Duodenal mucosa (tissue), 2 donors: ENCODE data around the gene RAPGEF2.
"Not testable (repeated sequence)": the region's sequence is repeated elsewhere in the genome, so short reads cannot be mapped to it uniquely, and the experiment has no call there.

Experiments
- H3K27ac ChIP-seq: one replicate; pipeline ENCODE4 v1.7.0; 2013; ENCODE audit warnings: low read depth, low read length
- H3K27me3 ChIP-seq, 2 donors: one replicate each; pipeline ENCODE4 v1.7.0; 2013; ENCODE audit warnings: low read length in 2 of 2, control low read depth in 1 of 2; ENCODE audit not compliant: insufficient read depth in 2 of 2, control insufficient read depth in 1 of 2
- H3K36me3 ChIP-seq, 2 donors: one replicate each; pipeline ENCODE4 v1.7.0; 2013; ENCODE audit warnings: low read length in 2 of 2, control low read depth in 1 of 2; ENCODE audit not compliant: insufficient read depth in 2 of 2, control insufficient read depth in 1 of 2
- H3K4me1 ChIP-seq, 2 donors: one replicate each; pipeline ENCODE4 v1.7.0; 2013; ENCODE audit warnings: low read length in 2 of 2, control low read depth in 1 of 2; ENCODE audit not compliant: insufficient read depth in 2 of 2, control insufficient read depth in 1 of 2
- H3K4me3 ChIP-seq, 2 donors: one replicate each; pipeline ENCODE4 v1.7.0; 2013; ENCODE audit warnings: low read length in 2 of 2, low read depth in 1 of 2
- H3K9ac ChIP-seq, 2 donors: one replicate each; pipeline ENCODE4 v1.7.0; 2013; ENCODE audit warnings: low read length in 2 of 2, low read depth in 1 of 2
- H3K9me3 ChIP-seq, 2 donors: one replicate each; pipeline ENCODE4 v1.7.0; 2013; ENCODE audit warnings: low read length in 2 of 2, control low read depth in 1 of 2; ENCODE audit not compliant: control insufficient read depth in 1 of 2

Gene RAPGEF2

DNA sequence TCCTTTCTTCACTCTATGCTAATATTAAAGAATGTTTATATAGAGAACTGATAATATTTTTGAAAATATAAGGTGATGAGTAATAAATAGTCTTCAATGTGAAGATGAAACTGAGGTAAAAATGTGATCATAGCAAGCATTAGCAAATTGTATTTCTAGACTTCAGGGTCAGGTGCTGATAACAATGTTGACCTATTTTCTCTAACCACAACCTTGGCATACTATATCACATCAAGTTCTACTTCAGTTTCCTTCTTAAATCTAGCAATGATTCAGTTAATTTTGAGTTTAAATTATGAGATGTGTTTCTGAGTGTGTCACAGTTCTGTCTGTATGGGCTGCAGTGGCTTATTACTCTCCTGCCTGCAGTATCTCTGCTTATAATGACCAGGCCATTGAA lies 209.4 kb downstream of the RAPGEF2 start:
- H3K27ac ChIP-seq = no peak overlapping the region
- peaks cover 0 to 10% of the 10 kb centered on the region in 2 donors for H3K4me1 ChIP-seq
- no peaks in the 10 kb centered on the region for H3K27me3 ChIP-seq

DNA sequence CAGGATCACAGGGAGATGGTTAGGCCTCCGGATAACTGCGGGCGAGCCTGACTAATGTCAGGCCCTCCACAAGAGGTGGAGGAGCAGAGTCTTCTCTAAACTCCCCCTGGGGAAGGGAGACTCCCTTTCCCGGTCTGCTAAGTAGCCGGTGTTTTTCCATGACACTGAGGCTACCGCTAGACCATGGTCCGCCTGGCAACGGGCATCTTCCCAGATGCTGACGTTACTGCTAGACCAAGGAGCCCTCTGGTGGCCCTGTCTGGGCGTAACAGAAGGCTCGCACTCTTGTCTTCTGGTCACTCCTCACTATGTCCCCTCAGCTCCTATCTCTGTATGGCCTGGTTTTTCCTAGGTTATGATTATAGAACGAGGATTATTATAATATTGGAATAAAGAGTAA lies 213.0 kb downstream of the RAPGEF2 start:
- not testable (repeated sequence) for H3K27ac ChIP-seq, H3K27me3 ChIP-seq, H3K9me3 ChIP-seq, H3K4me3 ChIP-seq, H3K36me3 ChIP-seq, H3K9ac ChIP-seq, H3K4me1 ChIP-seq

More for the DNA sequence above, 209.4 kb downstream of the RAPGEF2 start:
- Histone ChIP-seq H3K9me3 (no peaks in the 10 kb centered on the region), H3K9ac (no peak overlapping the region), H3K4me3 (no peak overlapping the region), H3K36me3 (peaks cover 0 to 4% of the 10 kb centered on the region in 2 donors)

DNA sequence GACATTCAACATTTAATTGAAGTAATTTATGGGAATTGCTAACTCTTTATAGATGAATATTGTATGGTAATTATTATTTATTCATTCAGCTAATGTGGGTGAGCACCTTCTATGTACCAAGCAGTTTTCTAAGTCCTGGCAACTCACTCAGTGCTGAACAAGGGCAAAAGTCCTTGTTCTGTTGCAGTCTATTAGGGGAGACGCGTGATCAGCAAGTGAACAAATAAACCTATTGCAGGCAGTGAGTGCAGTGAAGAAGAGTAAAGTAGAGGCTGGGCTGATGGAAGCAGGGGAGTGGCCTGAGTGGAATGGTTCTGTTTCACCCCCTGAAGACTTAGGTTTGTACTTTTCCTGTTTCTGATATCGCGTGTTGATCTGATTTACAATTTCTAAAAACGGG lies 214.3 kb downstream of the RAPGEF2 start:
- no peak overlapping the region for H3K4me3 ChIP-seq
- H3K4me1 ChIP-seq = no peaks in the 10 kb centered on the region
- H3K36me3 ChIP-seq = peaks cover 0 to 6% of the 10 kb centered on the region in 2 donors
- no peaks in the 10 kb centered on the region for H3K9me3 ChIP-seq
- H3K9ac ChIP-seq = no peak overlapping the region
- H3K27me3 ChIP-seq = no peaks in the 10 kb centered on the region
- H3K27ac ChIP-seq = no peak overlapping the region

DNA sequence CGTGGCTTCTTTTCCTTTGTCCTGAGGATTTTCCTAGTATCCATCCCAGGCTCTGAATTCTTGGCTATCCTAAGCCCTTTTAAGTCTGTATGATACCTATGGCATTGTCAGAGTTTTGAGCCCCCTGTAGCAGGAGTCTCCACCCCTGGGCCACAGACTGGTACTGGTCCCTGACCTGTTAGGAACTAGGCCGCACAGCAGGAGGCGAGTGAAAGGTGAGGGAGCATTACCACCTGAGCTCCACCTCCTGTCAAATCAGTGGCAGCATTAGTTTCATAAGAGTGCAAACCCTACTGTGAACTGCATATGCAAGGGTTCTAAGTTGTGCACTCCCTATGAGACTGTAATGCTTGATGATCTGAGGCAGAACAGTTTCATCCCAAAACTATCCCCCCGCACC lies 216.1 kb downstream of the RAPGEF2 start:
- Histone ChIP-seq H3K4me3 (no peak overlapping the region), H3K27me3 (no peaks in the 10 kb centered on the region), H3K9me3 (no peaks in the 10 kb centered on the region), H3K27ac (no peak overlapping the region), H3K9ac (no peak overlapping the region), H3K4me1 (no peaks in the 10 kb centered on the region), H3K36me3 (peaks cover 0 to 13% of the 10 kb centered on the region in 2 donors)

DNA sequence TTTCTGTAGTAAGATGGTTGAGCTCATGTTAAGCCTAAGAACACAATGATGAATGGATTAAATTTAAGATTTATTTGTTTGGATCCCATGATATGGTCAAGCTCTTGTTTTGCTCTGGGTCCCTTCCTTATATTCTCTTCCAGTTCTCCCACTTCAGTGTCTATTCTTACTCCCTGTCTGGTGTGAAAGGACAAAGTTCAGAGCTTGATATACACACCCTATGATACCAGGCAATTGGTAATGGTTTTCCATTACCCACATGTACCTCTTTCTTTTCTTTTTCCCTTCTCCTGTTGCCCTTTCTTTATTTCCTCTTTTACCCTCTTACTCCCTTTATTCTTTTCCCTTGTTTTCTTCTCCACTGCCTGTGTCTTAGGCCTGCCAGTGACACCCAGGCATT lies 223.6 kb downstream of the RAPGEF2 start:
- no peak overlapping the region for H3K27ac ChIP-seq
- no peaks in the 10 kb centered on the region for H3K27me3 ChIP-seq
- H3K36me3 ChIP-seq = peaks cover 7 to 20% of the 10 kb centered on the region in 2 donors
- no peaks in the 10 kb centered on the region for H3K9me3 ChIP-seq
- H3K4me3 ChIP-seq = no peak overlapping the region
- no peak overlapping the region for H3K9ac ChIP-seq
- H3K4me1 ChIP-seq = peaks cover 0 to 11% of the 10 kb centered on the region in 2 donors

DNA sequence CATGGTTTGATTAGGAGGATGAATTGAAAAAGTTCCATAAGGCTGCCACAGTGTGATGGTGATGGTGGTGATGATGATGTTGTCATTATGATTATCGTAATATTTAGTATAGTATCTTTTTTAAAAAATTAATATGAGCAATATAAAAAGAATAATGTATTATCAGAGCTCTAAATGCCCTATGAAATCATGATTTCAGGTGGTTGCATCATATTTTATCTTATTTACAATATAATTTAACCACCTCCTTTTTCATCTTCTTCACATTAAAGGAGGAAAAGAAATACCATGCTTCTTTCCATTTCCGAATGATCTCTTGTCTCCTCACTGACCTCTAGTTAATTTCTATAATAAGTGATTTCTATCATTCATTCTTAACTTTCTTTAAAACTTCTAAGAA lies 225.9 kb downstream of the RAPGEF2 start:
- Histone ChIP-seq H3K9ac (no peak overlapping the region), H3K4me3 (no peak overlapping the region), H3K4me1 (peaks cover 0 to 11% of the 10 kb centered on the region in 2 donors), H3K36me3 (peaks cover 7 to 17% of the 10 kb centered on the region in 2 donors), H3K27me3 (no peaks in the 10 kb centered on the region), H3K9me3 (no peaks in the 10 kb centered on the region), H3K27ac (no peak overlapping the region)

DNA sequence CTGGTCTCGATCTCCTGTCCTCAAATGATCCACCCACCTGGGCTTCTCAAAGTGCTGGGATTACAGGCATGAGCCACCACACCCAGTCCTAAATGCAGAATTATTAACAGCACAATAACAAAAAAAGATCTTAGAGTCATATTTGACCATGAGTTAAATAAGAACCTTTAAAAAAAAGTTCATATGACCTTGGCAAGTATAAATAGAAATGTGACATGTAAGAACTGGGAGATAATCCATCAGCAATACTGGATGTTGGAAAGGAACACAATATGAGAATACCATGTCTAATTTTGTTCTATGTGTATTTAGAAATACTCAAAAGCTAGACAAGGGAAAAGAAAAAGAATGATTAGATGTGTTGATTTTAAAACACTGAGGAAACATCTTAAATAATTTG lies 231.6 kb downstream of the RAPGEF2 start:
- no peak overlapping the region for H3K9ac ChIP-seq
- peaks cover 13 to 25% of the 10 kb centered on the region in 2 donors for H3K36me3 ChIP-seq
- H3K9me3 ChIP-seq = no peaks in the 10 kb centered on the region
- H3K4me1 ChIP-seq = no peaks in the 10 kb centered on the region
- H3K4me3 ChIP-seq = no peak overlapping the region
- no peaks in the 10 kb centered on the region for H3K27me3 ChIP-seq
- H3K27ac ChIP-seq = no peak overlapping the region

DNA sequence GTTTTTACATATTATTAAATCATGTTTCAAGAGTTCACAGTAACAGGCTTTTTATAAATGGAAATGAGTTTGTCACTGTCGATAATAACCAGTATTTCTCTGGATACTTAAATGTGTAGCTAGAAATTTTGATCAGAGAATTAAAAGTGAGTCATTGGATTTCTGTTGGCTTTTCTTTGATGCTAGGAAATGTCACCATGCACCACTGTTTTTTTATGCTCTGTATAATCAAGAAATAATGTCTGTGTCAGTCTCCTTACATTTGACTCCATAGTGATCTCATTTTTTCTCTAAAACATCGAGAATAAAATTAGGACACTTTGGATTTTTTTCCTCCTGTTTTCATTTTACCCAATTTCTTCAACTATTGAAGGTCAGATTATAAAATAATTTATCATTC lies 234.2 kb downstream of the RAPGEF2 start:
- peaks cover 14 to 22% of the 10 kb centered on the region in 2 donors for H3K36me3 ChIP-seq

DNA sequence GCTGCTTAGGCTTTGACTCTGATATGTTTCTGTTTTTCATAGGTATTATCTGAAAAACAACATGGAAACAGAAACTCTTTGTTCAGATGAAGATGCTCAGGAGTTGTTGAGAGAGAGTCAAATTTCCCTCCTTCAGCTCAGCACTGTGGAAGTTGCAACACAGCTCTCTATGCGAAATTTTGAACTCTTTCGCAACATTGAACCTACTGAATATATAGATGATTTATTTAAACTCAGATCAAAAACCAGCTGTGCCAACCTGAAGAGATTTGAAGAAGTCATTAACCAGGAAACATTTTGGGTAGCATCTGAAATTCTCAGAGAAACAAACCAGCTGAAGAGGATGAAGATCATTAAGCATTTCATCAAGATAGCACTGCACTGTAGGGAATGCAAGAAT lies 238.6 kb downstream of the RAPGEF2 start:
- no peak overlapping the region for H3K9ac ChIP-seq
- H3K27ac ChIP-seq = no peak overlapping the region
- no peaks in the 10 kb centered on the region for H3K27me3 ChIP-seq
- H3K4me1 ChIP-seq = no peaks in the 10 kb centered on the region
- H3K36me3 ChIP-seq = peaks cover 36 to 46% of the 10 kb centered on the region in 2 donors
- H3K4me3 ChIP-seq = no peak overlapping the region
- no peaks in the 10 kb centered on the region for H3K9me3 ChIP-seq

More for the DNA sequence above, 234.2 kb downstream of the RAPGEF2 start:
- Histone ChIP-seq H3K27me3 (no peaks in the 10 kb centered on the region), H3K9ac (no peak overlapping the region), H3K9me3 (no peaks in the 10 kb centered on the region), H3K4me3 (no peak overlapping the region), H3K27ac (no peak overlapping the region), H3K4me1 (no peaks in the 10 kb centered on the region)

DNA sequence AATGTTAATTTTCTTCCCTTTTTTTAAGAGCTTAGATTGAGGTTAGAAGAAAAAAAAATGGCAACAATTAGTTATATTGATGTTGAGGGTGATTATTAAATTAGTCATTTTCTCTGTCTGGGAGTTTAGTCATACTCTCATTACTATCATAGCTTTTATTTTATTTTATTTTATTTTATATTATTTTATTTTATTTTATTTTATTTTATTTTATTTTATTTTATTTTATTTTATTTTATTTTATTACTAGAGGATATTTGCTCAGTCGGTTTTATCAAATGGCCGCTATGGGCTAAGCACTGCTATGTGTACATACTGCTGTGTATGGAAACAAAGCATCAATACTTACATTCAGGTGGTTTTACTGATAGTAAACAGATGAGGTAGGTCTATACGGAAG lies 239.5 kb downstream of the RAPGEF2 start:
- H3K36me3 ChIP-seq = peaks cover 36 to 52% of the 10 kb centered on the region in 2 donors

DNA sequence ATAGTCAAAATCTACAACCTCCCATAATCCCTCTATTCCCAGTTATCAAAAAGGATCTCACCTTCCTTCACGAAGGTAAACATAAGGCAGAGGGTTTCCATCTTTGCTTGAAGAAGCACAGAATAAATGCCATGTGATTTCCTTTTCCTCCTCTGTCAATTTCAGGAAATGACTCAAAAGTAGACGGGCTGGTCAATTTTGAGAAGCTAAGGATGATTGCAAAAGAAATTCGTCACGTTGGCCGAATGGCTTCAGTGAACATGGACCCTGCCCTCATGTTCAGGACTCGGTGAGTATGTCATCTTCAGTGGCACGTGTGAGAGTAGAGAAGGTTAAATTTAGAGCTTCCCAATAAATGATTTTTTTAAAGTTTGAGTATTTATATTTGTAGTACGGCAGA lies 240.2 kb downstream of the RAPGEF2 start:
- Histone ChIP-seq H3K4me3 (no peak overlapping the region), H3K9me3 (no peaks in the 10 kb centered on the region), H3K36me3 (peaks cover 36 to 52% of the 10 kb centered on the region in 2 donors), H3K9ac (no peak overlapping the region), H3K4me1 (no peaks in the 10 kb centered on the region), H3K27ac (no peak overlapping the region), H3K27me3 (no peaks in the 10 kb centered on the region)

More for the DNA sequence above, 239.5 kb downstream of the RAPGEF2 start:
- H3K9me3 ChIP-seq = no peaks in the 10 kb centered on the region
- no peak overlapping the region for H3K27ac ChIP-seq
- H3K4me3 ChIP-seq = no peak overlapping the region
- no peak overlapping the region for H3K9ac ChIP-seq
- H3K27me3 ChIP-seq = no peaks in the 10 kb centered on the region
- no peaks in the 10 kb centered on the region for H3K4me1 ChIP-seq
